H1 (cell line): ENCODE data around the gene NADSYN1.

Source experiments
- ATF2 ChIP-seq: IDR thresholded peaks from 2 replicates; pipeline ENCODE4 v1.6.1; 2012; ENCODE audit warnings: low read length, inconsistent platforms
- CREB1 ChIP-seq: IDR thresholded peaks from 2 replicates; pipeline ENCODE4 v1.6.1; 2012; ENCODE audit warnings: inconsistent platforms
- CTCF ChIP-seq, 3 experiments: IDR thresholded peaks; 1 replicate in 2 of 3; 2 replicates in 1 of 3; pipeline versions ENCODE4 v1.5.1 to v1.6.1; 2011; ENCODE audit warnings: low read length in 3 of 3, mild to moderate bottlenecking in 3 of 3, inconsistent platforms in 2 of 3, low read depth in 1 of 3, moderate library complexity in 1 of 3; ENCODE audit not compliant: insufficient read depth in 1 of 3; ENCODE audit errors: control extremely low read depth in 1 of 3
- EZH2 ChIP-seq: fragments of 200-600 bp; sonication (generic); IDR thresholded peaks from 2 replicates; pipeline ENCODE4 v1.7.1; 2012; ENCODE audit warnings: low read depth, mild to moderate bottlenecking, moderate library complexity, low read length, inconsistent platforms; ENCODE audit not compliant: severe bottlenecking
- USF2 ChIP-seq: IDR thresholded peaks from 2 replicates; pipeline ENCODE4 v1.6.1; 2011; ENCODE audit warnings: low read length, improper control_type of control experiment

GRCh38 chr11:71420455-71421241, 32.4 kb upstream of the NADSYN1 start:
- no peak for TF ChIP-seq EZH2
- peak; percentile 90 to 97 (median 94) for TF ChIP-seq CTCF (IDR thresholded peaks at IDR 0.05; ENCODE audit: control extremely low read depth in 1 of 3, insufficient read depth in 1 of 3, low read depth in 1 of 3, low read length in 3 of 3)
- no peak for TF ChIP-seq USF2
- no peak for TF ChIP-seq CREB1
- no peak for TF ChIP-seq ATF2
